OCI-LY3 (cell line): ENCODE data around the gene PLPPR1.

Experiments used
- H2AFZ ChIP-seq: fragments of 200-600, 300-600 bp; shearing (Covaris generic); 2 replicates; pipeline ENCODE4 v1.6.0; 2014; ENCODE audit warnings: antibody characterized with exemption, low read depth, low read length
- H3K27ac ChIP-seq: fragments of 200-600, 300-600 bp; sonication (generic); 2 replicates; pipeline ENCODE4 v1.5.1; 2014; ENCODE audit warnings: mild to moderate bottlenecking, low read length, moderate library complexity, mixed read lengths
- H3K27me3 ChIP-seq: fragments of 200-600, 300-600 bp; sonication (generic); 2 replicates; pipeline ENCODE4 v1.6.1; 2014; ENCODE audit warnings: low read depth, low read length, mixed read lengths
- H3K36me3 ChIP-seq: fragments of 200-600, 300-600 bp; sonication (generic); replicated peaks from 2 replicates; pipeline ENCODE3; 2014; ENCODE audit warnings: low read depth, low read length, mixed read lengths
- H3K4me1 ChIP-seq: fragments of 300-600, 200-600 bp; sonication (generic); 2 replicates; pipeline ENCODE4 v1.6.1; 2014; ENCODE audit warnings: low read length, mixed read lengths
- H3K4me2 ChIP-seq: fragments of 200-600, 300-600 bp; sonication (generic); 2 replicates; pipeline ENCODE4 v1.6.1; 2014; ENCODE audit warnings: low read length, mixed read lengths
- H3K4me3 ChIP-seq: fragments of 300-600, 200-600 bp; sonication (generic); 2 replicates; pipeline ENCODE4 v1.5.1; 2014; ENCODE audit warnings: antibody characterized with exemption, mild to moderate bottlenecking, low read length, moderate library complexity
- H3K79me2 ChIP-seq: fragments of 300-600, 200-600 bp; shearing (Covaris generic); 2 replicates; pipeline ENCODE4 v1.6.1; 2014; ENCODE audit warnings: mild to moderate bottlenecking, low read length, mixed read lengths
- H3K9ac ChIP-seq: fragments of 300-600, 200-600 bp; shearing (Covaris generic); 2 replicates; pipeline ENCODE4 v1.6.0; 2014; ENCODE audit warnings: mild to moderate bottlenecking, low read length, moderate library complexity
- H3K9me3 ChIP-seq: fragments of 200-600, 300-600 bp; shearing (Covaris generic); 2 replicates; pipeline ENCODE4 v1.6.1; 2014; ENCODE audit warnings: low read length, mixed read lengths; ENCODE audit not compliant: insufficient read depth
- H4K20me1 ChIP-seq: fragments of 200-600, 300-600 bp; sonication (generic); 2 replicates; pipeline ENCODE4 v1.6.1; 2016; ENCODE audit warnings: low read length, mixed read lengths; ENCODE audit not compliant: insufficient read depth
- EZH2phosphoT487 ChIP-seq: fragments of 200-600 bp; shearing (Covaris generic); IDR thresholded peaks from 2 replicates; pipeline ENCODE4 v1.6.1; 2018; ENCODE audit warnings: antibody characterized with exemption, mixed run types, low read depth
- TF ChIP-seq, protein P1 (sequence below): fragments of 200-600, 300-600 bp; sonication (generic); IDR thresholded peaks from 2 replicates; pipeline ENCODE4 v1.5.1; 2014; ENCODE audit warnings: antibody characterized with exemption, low read length, low read depth

PLPPR1 gene

DNA sequence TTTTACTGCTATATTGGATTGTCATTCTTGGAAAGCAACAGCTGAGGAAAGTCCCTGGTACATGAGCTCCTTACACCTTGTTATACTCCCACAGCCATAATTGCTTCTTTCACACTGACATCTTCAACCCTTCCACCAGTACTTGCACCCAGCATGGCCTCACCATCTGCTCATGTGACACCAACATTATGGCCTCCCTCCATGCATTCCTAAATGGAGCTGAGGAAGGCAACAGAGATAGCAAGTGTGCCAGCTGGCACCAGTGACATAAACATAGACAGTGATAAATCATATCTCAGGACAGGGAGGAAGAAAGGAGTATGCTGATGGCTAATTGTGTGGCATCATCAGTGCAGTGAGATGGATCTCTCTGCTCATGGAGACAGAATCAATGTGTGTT is 236.7 kb downstream of the PLPPR1 start:
- TF ChIP-seq EZH2phosphoT487: no peak
- TF ChIP-seq, protein P1, sequence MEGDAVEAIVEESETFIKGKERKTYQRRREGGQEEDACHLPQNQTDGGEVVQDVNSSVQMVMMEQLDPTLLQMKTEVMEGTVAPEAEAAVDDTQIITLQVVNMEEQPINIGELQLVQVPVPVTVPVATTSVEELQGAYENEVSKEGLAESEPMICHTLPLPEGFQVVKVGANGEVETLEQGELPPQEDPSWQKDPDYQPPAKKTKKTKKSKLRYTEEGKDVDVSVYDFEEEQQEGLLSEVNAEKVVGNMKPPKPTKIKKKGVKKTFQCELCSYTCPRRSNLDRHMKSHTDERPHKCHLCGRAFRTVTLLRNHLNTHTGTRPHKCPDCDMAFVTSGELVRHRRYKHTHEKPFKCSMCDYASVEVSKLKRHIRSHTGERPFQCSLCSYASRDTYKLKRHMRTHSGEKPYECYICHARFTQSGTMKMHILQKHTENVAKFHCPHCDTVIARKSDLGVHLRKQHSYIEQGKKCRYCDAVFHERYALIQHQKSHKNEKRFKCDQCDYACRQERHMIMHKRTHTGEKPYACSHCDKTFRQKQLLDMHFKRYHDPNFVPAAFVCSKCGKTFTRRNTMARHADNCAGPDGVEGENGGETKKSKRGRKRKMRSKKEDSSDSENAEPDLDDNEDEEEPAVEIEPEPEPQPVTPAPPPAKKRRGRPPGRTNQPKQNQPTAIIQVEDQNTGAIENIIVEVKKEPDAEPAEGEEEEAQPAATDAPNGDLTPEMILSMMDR: no peak
- no peaks in the 10 kb centered on the region for H3K79me2 ChIP-seq
- H3K27ac ChIP-seq: no peak overlapping the region
- H3K4me1 ChIP-seq: no peaks in the 10 kb centered on the region
- no peak overlapping the region for H3K9ac ChIP-seq
- H2AFZ ChIP-seq: no peak overlapping the region
- 0 out of 2 replicates have a peak, but pooled peaks cover 3% of the 10 kb centered on the region for H3K27me3 ChIP-seq
- no peaks in the 10 kb centered on the region for H3K36me3 ChIP-seq
- H3K4me3 ChIP-seq: no peak overlapping the region
- no peaks in the 10 kb centered on the region for H4K20me1 ChIP-seq
- no peak overlapping the region for H3K4me2 ChIP-seq
- no peaks in the 10 kb centered on the region for H3K9me3 ChIP-seq

DNA sequence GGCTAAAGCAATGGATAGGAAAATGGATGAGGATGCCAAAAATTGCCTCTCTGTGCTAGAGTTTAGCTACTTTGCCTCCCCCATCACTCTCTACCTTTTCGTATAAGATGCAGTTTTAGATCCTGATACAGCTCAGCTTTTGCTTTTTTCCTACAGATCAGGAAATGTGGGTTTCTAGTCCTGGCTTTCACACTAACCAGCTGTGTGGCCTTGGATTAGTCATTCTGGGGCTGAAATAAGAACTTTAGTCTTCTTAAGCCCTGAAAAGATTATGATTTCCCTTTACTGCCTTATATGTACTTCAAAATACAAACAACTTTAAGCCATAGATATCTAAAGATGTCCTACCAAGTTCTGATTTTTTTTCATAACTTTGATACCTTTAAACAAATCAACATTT is 239.9 kb downstream of the PLPPR1 start:
- TF ChIP-seq, protein P1: no peak
- TF ChIP-seq EZH2phosphoT487: no peak
- H3K27me3 ChIP-seq: peaks cover 6% of the 10 kb centered on the region; the same call in 1 of the 2 replicates
- H3K9me3 ChIP-seq: no peaks in the 10 kb centered on the region
- H3K4me1 ChIP-seq: no peaks in the 10 kb centered on the region
- no peak overlapping the region for H3K27ac ChIP-seq
- H3K79me2 ChIP-seq: no peaks in the 10 kb centered on the region
- H3K4me3 ChIP-seq: no peak overlapping the region
- H3K4me2 ChIP-seq: no peak overlapping the region
- H3K9ac ChIP-seq: no peak overlapping the region
- no peaks in the 10 kb centered on the region for H4K20me1 ChIP-seq
- H3K36me3 ChIP-seq: no peaks in the 10 kb centered on the region
- no peak overlapping the region for H2AFZ ChIP-seq

DNA sequence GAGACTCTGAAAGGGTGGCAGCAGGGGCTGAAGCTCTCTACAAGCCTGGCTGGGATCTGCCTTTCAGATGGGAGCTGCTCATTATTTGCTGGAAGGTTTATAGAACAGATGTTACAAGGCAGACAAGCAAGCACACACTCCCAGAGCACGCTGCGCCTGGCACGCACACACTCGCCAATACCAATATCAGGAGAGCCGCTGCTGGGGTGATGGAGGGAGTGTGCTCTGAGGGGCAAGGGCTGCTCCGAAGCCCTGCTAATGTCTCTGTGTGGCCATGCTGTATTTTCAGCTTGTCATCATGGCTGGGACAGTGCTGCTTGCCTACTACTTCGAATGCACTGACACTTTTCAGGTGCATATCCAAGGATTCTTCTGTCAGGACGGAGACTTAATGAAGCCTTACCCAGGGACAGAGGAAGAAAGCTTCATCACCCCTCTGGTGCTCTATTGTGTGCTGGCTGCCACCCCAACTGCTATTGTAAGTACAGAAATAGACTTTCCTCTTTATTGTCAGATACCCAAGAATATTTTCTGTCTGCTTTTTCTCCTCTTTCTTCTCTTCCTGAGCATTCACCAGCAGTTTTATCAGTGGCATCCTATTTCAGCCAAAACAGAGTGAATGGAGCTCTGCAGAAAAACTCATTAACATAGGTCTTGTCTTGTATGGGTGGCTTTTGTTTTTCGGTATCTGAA is 241.2 kb downstream of the PLPPR1 start:
- H3K4me2 ChIP-seq: no peak overlapping the region
- no peaks in the 10 kb centered on the region for H3K4me1 ChIP-seq
- H3K79me2 ChIP-seq: no peaks in the 10 kb centered on the region
- peaks cover 6% of the 10 kb centered on the region; the same call in 1 of the 2 replicates for H3K27me3 ChIP-seq
- no peak overlapping the region for H3K9ac ChIP-seq
- H3K36me3 ChIP-seq: no peaks in the 10 kb centered on the region
- H2AFZ ChIP-seq: no peak overlapping the region
- H3K4me3 ChIP-seq: no peak overlapping the region
- no peaks in the 10 kb centered on the region for H4K20me1 ChIP-seq
- H3K9me3 ChIP-seq: no peaks in the 10 kb centered on the region
- no peak overlapping the region for H3K27ac ChIP-seq
- TF ChIP-seq, protein P1: no peak
- TF ChIP-seq EZH2phosphoT487: no peak

DNA sequence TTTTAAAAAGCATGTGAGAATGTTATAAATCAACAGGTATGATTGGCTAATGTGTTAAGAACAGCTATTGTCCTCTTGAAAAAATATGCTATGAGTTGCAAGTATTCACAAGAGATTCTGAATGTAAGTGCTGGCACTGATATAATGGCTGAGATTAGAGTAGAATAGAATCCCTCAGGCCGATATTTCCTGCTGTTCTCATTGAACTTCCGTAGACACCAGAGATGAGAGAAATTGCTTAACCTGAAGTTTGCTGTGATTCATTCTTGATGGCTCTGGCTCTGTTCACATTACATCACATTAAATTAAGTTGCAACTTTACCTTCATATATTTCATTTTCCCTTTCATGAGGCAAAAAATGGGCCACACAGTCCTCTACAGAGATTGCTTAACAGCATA is 241.8 kb downstream of the PLPPR1 start:
- H3K27me3 ChIP-seq: peaks cover 6% of the 10 kb centered on the region; the same call in 1 of the 2 replicates
- no peak overlapping the region for H3K4me2 ChIP-seq
- H3K36me3 ChIP-seq: no peaks in the 10 kb centered on the region
- no peaks in the 10 kb centered on the region for H3K4me1 ChIP-seq
- TF ChIP-seq EZH2phosphoT487: no peak
- TF ChIP-seq, protein P1: no peak
- no peaks in the 10 kb centered on the region for H4K20me1 ChIP-seq
- no peak overlapping the region for H2AFZ ChIP-seq
- H3K9me3 ChIP-seq: no peaks in the 10 kb centered on the region
- no peak overlapping the region for H3K9ac ChIP-seq
- H3K79me2 ChIP-seq: no peaks in the 10 kb centered on the region
- H3K27ac ChIP-seq: no peak overlapping the region
- H3K4me3 ChIP-seq: no peak overlapping the region
